ENCODE data around the gene PCIF1.

PCIF1 gene

GRCh38 chr20:45904583-45905504 lies 29.6 kb upstream of the PCIF1 start:
- DNase-seq: no peak

DNA sequence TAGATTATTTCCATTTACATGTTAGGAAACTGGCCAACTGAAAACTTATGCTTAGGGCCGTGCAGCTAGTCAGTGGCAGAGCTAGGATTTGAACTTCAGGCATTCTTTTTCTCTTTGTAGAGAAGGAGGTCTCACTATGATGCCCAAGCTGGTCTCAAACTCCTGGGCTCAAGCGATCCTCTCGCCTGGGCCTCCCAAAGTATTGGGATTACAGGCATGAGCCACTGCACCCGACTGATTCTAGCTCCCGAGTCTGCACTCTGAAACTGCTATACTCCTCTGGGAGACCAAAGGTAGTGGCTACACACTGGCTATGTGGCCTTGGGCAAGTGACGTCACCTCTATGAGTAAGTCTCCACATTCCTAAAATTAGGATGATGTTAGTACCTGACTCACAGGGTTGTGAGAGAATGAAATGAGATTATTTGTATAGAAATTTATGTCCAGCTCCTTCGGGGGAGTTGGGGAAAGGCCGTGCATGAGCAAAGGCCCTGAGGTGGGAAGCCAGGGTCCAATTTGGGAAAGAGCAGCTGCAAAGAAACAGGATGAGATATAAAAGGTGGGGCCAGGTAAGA lies 28.9 kb upstream of the PCIF1 start:
- DNase-seq: no peak

DNA sequence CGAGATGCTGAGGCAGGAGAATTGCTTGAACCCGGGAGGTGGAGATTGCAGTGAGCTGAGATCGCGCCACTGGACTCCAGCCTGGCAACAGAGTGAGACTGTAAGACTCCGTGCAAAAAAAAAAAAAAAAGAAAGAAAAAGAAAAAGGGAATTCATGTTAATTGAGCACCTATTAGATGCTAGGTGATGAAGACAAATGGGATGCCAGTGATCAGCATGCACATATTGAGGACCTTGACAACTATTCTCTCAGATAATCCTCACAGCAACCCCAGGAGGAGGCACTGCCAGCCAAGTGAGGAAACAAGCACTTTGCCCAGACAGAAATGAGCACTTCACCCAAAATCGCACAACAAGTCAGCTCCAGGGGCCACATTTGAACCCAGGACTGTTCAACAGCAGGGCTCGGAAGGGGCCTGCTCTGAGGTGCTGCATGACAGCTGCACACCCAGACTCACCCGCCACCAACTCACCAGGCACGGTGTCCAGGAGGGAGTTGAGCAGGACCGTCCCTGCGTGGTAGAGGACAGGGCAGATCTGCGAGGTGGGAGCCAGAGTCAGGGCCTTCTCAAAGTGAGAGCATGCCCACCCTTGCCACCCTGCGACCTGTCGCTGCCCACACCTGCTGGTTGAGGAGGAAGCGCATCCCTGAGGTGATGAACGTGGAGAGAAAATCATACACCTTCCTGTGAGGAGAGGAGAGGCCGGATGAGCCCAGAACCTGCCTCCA lies 27.1 kb upstream of the PCIF1 start:
- DNase-seq: no peak

DNA sequence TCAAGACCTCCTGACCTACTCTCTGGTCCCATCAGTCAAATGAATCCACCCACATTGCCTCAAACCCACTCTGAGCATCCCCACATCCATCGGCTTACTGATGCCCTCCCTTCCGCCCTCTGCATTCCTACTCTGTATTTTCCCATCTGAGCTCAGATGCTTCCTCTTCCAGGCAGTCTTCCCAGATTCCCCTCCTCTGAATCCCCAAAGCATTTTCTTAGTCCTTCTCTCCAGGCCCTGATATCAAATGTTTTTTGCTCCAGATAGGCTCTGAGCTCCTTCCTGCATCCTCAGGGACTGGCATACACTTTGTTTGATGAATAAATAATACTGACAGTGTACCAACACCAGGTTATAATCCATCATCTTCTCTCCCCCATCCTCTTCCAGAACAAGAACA lies 26.4 kb upstream of the PCIF1 start:
- no peak for DNase-seq

GRCh38 chr20:45909336-45909808 lies 25.1 kb upstream of the PCIF1 start:
- no peak for DNase-seq

DNA sequence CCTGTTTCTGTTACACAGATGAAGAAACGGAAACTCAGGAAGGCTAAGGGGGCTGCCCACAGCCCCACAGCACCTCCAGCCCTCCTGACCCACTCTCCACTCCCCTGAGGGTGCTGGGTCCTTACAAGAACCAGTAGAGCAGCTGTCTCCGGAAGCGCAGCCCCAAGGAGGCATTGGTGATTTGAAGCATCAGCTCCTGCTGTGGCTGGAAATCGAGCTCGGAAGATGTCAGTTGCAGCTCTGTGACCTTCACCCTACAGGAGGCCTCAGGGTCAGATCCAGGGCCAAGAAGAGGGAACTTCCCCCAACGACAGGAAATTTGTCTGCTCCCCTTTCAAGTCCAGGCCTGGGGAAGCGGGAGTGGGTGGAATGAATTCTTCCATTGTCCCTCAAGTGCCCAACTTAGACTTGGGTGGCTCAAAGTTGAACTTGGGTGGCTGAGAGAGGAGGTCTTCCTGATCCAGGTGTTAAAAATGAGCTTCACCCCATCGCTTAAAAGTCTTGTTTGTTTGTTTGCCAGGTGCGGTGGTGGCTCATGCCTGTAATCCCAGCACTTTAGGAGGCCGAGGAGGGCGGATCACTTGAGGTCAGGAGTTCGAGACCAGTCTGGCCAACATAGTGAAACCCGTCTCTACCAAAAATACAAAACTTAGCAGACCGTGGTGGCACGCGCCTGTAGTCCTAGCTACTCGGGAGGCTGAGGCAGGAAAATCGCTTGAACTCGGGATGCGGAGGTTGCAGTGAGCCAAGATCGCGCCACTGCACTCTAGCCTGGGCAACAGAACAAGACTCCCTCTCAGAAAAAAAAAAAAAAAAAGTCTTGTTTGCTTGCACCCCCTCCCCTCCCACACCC lies 24.4 kb upstream of the PCIF1 start:
- DNase-seq: no peak

DNA sequence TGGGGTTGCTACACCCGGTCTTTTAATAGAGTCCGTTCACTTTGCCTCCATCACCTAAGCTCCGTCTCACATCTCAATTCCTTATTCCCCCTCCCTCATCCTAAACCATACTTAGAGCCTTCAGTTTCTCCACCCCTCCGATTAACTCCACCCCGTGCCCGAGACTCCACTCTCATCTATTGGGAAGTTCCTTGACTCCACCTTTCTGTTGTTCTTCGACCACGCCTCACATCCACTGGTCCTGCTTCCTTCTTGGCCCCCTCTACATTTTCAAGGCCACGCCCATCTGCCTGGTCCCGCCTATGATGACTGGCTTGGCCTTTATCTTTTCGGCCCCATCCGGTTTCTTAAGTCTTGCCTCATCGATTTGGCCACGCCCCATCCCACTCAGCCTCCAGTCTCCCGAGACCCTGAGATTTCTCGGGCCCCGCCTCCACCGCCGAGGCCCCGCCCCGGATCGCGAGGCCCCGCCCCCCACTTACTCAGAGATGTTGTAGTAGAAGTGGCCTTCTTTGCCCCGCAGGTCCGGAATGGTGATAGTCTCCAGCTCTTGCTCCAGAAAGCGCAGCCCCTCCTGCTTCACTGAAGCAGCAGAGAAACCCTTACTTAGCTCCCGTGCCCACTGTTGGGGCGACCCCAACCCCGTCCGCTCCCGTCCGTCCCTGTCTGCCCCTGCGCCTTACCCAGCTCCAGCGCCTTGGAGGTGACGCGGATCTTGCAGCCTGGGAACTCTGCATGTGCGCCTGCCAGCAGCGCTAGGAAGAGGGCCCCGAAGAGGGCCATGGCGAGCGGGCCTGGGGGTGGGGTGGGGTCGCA lies 23.6 kb upstream of the PCIF1 start:
- peak; percentile 87 to 89 for DNase-seq

GRCh38 chr20:45911486-45912343 lies 22.8 kb upstream of the PCIF1 start, which contains the start of gene PLTP:
Gene PLTP, minus strand, starts transcription at chr20:45912155. Its CDS starts 703 bp downstream, at chr20:45911452.
- no peak for DNase-seq

DNA sequence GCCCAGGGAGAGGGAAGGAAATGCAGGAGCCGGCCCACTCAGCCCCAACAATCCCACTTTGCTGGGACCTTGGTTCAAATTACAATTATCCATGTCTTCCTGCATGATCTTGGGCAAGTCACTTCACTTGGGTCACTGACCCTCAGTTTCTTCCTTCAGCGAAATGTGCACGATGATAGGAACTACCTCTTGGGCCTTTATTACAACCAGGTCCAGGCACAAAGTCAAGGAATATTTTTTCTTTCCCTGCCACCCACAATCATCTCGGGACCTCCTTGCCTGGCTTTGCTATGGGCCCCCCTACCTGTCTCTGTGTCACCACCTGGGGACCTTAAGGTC lies 22.2 kb upstream of the PCIF1 start:
- DNase-seq: no peak

GRCh38 chr20:45913116-45913515 lies 21.4 kb upstream of the PCIF1 start:
- DNase-seq: no peak

DNA sequence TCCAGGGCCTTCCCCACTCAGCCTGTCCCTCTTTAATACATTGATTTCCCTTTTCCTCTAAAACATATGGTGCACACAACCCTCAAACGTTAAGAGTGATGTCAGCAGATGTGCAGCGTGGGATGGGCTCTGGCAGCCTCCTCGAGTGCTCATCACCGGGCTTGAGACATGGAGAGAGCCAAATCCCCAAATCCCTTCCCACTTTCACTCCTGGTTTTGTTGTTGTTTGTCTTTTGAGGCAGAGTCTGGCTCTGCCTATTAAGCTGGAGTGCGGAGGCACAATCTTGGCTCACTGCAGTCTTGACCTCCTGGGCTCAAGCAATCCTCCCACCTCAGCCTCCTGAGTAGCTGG lies 16.7 kb upstream of the PCIF1 start:
- no peak for DNase-seq

DNA sequence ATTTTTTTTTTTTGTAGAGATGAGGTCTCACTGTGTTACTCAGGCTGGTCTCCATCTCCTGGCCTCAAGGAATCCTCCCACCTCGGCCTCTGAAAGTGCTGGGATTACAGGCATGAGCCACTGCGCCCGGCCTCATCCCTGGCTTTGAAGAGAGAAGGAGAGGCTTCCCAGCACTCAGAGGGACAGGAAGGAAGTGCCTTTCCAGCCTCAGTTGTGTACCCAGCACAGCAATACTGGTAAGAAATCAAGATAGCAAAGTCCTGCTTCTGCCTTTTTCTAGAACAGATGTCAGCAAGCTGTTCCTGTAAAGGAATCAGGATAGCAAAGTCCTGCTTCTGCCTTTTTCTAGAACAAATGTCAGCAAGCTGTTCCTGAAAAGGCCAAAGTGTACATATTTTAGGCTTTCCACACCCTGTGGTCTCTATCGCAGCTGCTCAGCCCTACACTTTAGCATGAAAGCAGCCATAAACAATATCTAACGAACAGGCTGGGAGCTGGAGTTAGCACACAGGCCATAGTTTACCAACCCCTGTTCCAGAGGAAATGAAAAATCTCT lies 16.2 kb upstream of the PCIF1 start:
- DNase-seq: no peak

DNA sequence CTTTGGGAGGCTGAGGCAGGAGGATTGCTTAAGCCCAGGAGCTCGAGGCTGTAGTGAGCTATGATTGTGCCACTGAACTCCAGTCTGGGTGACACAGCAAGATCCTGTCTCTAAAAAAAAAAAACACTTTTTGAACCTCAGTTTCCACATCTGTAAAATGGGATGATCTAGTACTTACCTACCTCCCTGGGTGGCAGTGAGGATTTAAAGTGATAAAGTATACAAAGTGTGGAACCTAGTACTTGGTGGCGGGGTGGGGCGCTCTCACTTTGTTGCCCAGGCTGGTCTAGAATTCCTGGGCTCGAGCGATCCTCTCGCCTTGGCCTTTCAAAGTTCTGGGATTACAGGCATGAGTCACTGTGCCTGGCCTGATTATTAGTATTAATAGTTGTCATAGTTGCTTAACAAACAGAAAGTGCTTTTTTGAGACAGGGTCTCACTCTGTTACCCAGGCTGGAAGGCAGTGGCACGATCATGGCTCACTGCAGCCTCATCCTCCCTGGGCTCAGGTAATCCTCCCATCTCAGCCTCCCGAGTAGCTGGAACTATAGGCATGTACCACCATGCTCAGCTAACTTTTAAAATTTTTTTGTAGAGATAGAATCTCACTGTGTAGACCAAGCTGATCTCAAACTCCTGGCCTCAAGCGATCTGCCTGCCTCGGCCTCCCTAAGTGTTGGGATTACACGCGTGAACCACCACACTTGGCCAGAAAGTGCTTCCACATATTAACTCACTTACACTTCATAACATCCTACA lies 15.5 kb upstream of the PCIF1 start:
- DNase-seq: no peak

GRCh38 chr20:45919542-45920399 lies 14.7 kb upstream of the PCIF1 start:
- DNase-seq: no peak

GRCh38 chr20:45920462-45921336 lies 13.8 kb upstream of the PCIF1 start:
- no peak for DNase-seq

- no peak for DNase-seq
Measured at GRCh38 chr20:45921337-45922189, 12.9 kb upstream of the PCIF1 start.
